Measurements from ENCODE around the gene SPATA19. TPM values are rescaled to one million over a fixed set of nuclear protein-coding genes. Genes with fewer than 3 reads are reported as not detected.

The SPATA19 gene
- total RNA-seq, 1 donor from 2014 or later, result not detected

GRCh38 chr11:133818302-133818701 lies 27.0 kb downstream of the SPATA19 start:
- DNase-seq, result no peak

- no peak for DNase-seq
Measured at GRCh38 chr11:133817449-133817848, 27.9 kb downstream of the SPATA19 start.

- DNase-seq, result no peak
Measured at GRCh38 chr11:133816146-133816870, 29.0 kb downstream of the SPATA19 start.

GRCh38 chr11:133815636-133816035 lies 29.7 kb downstream of the SPATA19 start:
- no peak for DNase-seq

- peak; percentile 36 for DNase-seq
Measured at GRCh38 chr11:133814588-133815100, 30.7 kb downstream of the SPATA19 start.

- DNase-seq, result peak; percentile 76
Measured at GRCh38 chr11:133811850-133812685, 33.2 kb downstream of the SPATA19 start.

- no peak for DNase-seq
Measured at GRCh38 chr11:133810766-133811165, 34.5 kb downstream of the SPATA19 start.

- peak; percentile 94 for DNase-seq
Measured at GRCh38 chr11:133809569-133810491, 35.5 kb downstream of the SPATA19 start.

- no peak for DNase-seq
Measured at GRCh38 chr11:133808393-133809140, 36.7 kb downstream of the SPATA19 start.

GRCh38 chr11:133803026-133803425 lies 42.3 kb downstream of the SPATA19 start:
- no peak for DNase-seq

- DNase-seq, result no peak
Measured at GRCh38 chr11:133801356-133801755, 44.0 kb downstream of the SPATA19 start.

- no peak for DNase-seq
Measured at GRCh38 chr11:133800666-133801065, 44.6 kb downstream of the SPATA19 start.

- DNase-seq, result no peak
Measured at GRCh38 chr11:133797554-133797953, 47.8 kb downstream of the SPATA19 start.

GRCh38 chr11:133796043-133796795 lies 49.1 kb downstream of the SPATA19 start:
- no peak for DNase-seq

GRCh38 chr11:133795088-133795487 lies 50.2 kb downstream of the SPATA19 start:
- no peak for DNase-seq

GRCh38 chr11:133794205-133794604 lies 51.1 kb downstream of the SPATA19 start:
- DNase-seq, result no peak

GRCh38 chr11:133793271-133794035 lies 51.9 kb downstream of the SPATA19 start:
- peak; percentile 25 for DNase-seq

GRCh38 chr11:133790995-133791394 lies 54.3 kb downstream of the SPATA19 start:
- no peak for DNase-seq

All from tongue (tissue), 2 donors.